ENCODE results near the gene ZC3H4.
"Not testable (repeated sequence)": the region's sequence is repeated elsewhere in the genome, so short reads cannot be mapped to it uniquely, and the experiment has no call there.

- not testable (repeated sequence) for TF ChIP-seq MYC (IDR thresholded peaks at IDR 0.05; ENCODE audit: low read depth, low read length); POLR2A (IDR thresholded peaks at IDR 0.05; ENCODE audit: extremely low read depth, insufficient read length); MAX (IDR thresholded peaks at IDR 0.05; ENCODE audit: low read depth, low read length)
- TF ChIP-seq, protein P1, sequence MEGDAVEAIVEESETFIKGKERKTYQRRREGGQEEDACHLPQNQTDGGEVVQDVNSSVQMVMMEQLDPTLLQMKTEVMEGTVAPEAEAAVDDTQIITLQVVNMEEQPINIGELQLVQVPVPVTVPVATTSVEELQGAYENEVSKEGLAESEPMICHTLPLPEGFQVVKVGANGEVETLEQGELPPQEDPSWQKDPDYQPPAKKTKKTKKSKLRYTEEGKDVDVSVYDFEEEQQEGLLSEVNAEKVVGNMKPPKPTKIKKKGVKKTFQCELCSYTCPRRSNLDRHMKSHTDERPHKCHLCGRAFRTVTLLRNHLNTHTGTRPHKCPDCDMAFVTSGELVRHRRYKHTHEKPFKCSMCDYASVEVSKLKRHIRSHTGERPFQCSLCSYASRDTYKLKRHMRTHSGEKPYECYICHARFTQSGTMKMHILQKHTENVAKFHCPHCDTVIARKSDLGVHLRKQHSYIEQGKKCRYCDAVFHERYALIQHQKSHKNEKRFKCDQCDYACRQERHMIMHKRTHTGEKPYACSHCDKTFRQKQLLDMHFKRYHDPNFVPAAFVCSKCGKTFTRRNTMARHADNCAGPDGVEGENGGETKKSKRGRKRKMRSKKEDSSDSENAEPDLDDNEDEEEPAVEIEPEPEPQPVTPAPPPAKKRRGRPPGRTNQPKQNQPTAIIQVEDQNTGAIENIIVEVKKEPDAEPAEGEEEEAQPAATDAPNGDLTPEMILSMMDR (IDR thresholded peaks at IDR 0.05; ENCODE audit: low read depth, low read length) = not testable (repeated sequence)
Observed at GRCh38 chr19:47141252-47141651, 27.7 kb upstream of the ZC3H4 start.

All from NB4 (cell line).